IPS DF 19.7 (cell line): Measurements from ENCODE around the gene BOK.

Experiments used
- DNase-seq: peaks from one replicate; pipeline ENCODE4 v3.0.0-alpha.2; 2013; ENCODE audit warnings: low read depth, low spot score

The BOK gene

DNA sequence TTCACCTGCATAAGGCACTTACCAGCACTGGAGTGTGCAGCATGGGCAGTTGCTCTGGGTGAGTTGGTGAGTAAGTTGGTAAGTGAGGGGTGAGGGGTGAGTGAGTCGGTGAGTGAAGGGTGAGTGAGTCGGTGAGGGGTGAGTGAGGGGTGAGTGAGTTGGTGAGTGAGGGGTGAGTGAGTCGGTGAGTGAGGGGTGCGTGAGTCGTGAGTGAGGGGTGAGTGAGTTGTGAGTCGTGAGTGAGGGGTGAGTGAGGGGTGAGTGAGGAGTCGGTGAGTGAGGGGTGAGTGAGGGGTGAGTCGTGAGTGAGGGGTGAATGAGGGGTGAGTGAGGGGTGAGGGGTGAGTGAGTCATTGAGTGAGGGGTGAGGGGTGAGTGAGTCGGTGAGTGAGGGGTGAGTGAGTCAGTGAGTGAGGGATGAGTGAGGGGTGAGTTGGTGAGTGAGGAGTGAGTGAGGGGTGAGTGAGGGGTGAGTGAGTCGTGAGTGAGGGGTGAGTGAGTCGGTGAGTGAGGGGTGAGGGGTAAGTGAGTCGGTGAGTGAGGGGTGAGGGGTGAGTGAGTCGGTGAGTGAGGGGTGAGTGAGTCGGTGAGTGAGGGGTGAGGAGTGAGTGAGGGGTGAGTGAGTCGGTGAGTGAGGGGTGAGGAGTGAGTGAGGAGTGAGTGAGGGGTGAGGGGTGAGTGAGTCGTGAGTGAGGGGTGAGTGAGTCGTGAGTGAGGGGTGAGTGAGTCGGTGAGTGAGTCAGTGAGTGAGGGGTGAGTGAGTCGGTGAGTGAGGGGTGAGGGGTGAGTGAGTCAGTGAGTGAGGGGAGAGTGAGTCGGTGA lies 61.3 kb downstream of the BOK start:
- DNase-seq = no peak

DNA sequence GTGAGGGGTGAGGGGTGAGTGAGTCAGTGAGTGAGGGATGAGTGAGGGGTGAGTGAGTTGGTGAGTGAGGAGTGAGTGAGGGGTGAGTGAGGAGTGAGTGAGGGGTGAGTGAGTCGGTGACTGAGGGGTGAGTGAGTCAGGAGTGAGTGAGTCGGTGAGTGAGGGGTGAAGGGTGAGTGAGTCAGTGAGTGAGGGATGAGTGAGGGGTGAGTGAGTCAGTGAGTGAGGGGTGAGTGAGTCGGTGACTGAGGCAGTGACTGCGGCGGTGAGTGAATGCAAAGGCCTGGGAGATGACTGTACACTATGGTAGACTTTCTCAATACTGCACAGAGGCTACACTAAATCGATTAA lies 61.8 kb downstream of the BOK start:
- no peak for DNase-seq
